Keratinocyte (primary cell): ENCODE data around the gene MTERF4. TPM values are rescaled to one million over a fixed set of nuclear protein-coding genes. Genes with fewer than 3 reads are reported as not detected.

Experiments used
- DNase-seq: peaks from one replicate; pipeline ENCODE4 v3.0.0-alpha.2; 2011; ENCODE audit warnings: low read depth, missing footprints, low spot score
- FAIRE-seq: peaks from 2 replicates; lab custom pipeline; 2011; peaks lifted over from hg19 to GRCh38; lab: Jason Lieb, UNC
- H2AFZ ChIP-seq: 2 replicates; pipeline ENCODE4 v1.6.0; 2012; ENCODE audit warnings: low read length, control low read depth, inconsistent platforms; ENCODE audit not compliant: control insufficient read depth
- H3K27ac ChIP-seq: 2 replicates; pipeline ENCODE4 v1.5.1; 2011; ENCODE audit warnings: low read length; ENCODE audit not compliant: control insufficient read depth, insufficient read depth
- H3K27me3 ChIP-seq: 3 replicates; pipeline ENCODE4 v1.6.0; 2011; ENCODE audit warnings: low read length; ENCODE audit not compliant: control insufficient read depth, insufficient read depth; ENCODE audit errors: extremely low read depth
- H3K36me3 ChIP-seq, 2 experiments: 2 replicates in 1 of 2; 3 replicates in 1 of 2; pipeline ENCODE4 v1.5.1; 2011; ENCODE audit warnings: low read length in 2 of 2, mild to moderate bottlenecking in 1 of 2; ENCODE audit not compliant: control insufficient read depth in 2 of 2, insufficient read depth in 2 of 2; ENCODE audit errors: extremely low read depth in 1 of 2
- H3K4me1 ChIP-seq: 3 replicates; pipeline ENCODE4 v1.5.1; 2011; ENCODE audit warnings: low read length; ENCODE audit not compliant: control insufficient read depth, insufficient read depth; ENCODE audit errors: extremely low read depth
- H3K4me2 ChIP-seq: 3 replicates; pipeline ENCODE4 v1.6.0; 2011; ENCODE audit warnings: low read depth, low read length; ENCODE audit not compliant: control insufficient read depth, insufficient read depth; ENCODE audit errors: extremely low read depth
- H3K4me3 ChIP-seq, 3 experiments: fragments of 200-600 bp in 1 of 3; sonication (generic) in 1 of 3; 2 replicates in 2 of 3; 3 replicates in 1 of 3; pipeline ENCODE4 v1.5.1; 2011 to 2016; ENCODE audit warnings: low read length in 3 of 3, mild to moderate bottlenecking in 3 of 3, control low read depth in 2 of 3, inconsistent platforms in 1 of 3, low read depth in 1 of 3, mixed read lengths in 1 of 3, mixed run types in 1 of 3, moderate library complexity in 1 of 3; ENCODE audit not compliant: control insufficient read depth in 2 of 3, insufficient read depth in 2 of 3; ENCODE audit errors: extremely low read depth in 1 of 3
- H3K79me2 ChIP-seq: 2 replicates; pipeline ENCODE4 v1.6.0; 2012; ENCODE audit warnings: low read length; ENCODE audit not compliant: control insufficient read depth, insufficient read depth
- H3K9ac ChIP-seq: 3 replicates; pipeline ENCODE4 v1.6.0; 2011; ENCODE audit warnings: low read length; ENCODE audit not compliant: control insufficient read depth, insufficient read depth; ENCODE audit errors: extremely low read depth
- H3K9me1 ChIP-seq: 3 replicates; pipeline ENCODE4 v1.6.0; 2011; ENCODE audit warnings: low read length; ENCODE audit not compliant: control insufficient read depth, insufficient read depth; ENCODE audit errors: extremely low read depth
- H3K9me3 ChIP-seq: 2 replicates; pipeline ENCODE4 v1.5.1; 2012; ENCODE audit warnings: low read depth, low read length; ENCODE audit not compliant: control insufficient read depth
- H4K20me1 ChIP-seq: 3 replicates; pipeline ENCODE4 v1.6.0; 2011; ENCODE audit warnings: low read length; ENCODE audit not compliant: control insufficient read depth, insufficient read depth; ENCODE audit errors: extremely low read depth
- EZH2 ChIP-seq: IDR thresholded peaks from one replicate; pipeline ENCODE4 v1.6.1; 2012; ENCODE audit warnings: inconsistent platforms, mild to moderate bottlenecking, low read length, moderate library complexity
- dilution Hi-C: fragments of 300-500 bp; cut with MboI; formaldehyde crosslinking; loops from one replicate; pipeline ENCODE4 v1.7.0; 2020; ENCODE audit warnings: low sequenced_read_pairs; ENCODE audit not compliant: extremely low pct_ligation_motif_present
- polyA plus RNA-seq, 5 experiments: library from polyadenylated mRNA; depleted of rRNA in 3 of 5; stranded (reverse) in 3 of 5; stranded (forward) in 1 of 5; unstranded in 1 of 5; fragments of >200 nt; gene quantifications; 1 replicate in 1 of 5; 2 replicates in 3 of 5; 3 replicates in 1 of 5; pipeline versions ENCODE4 v1.2.1 to v1.2.3, GENCODE V29; 2011 to 2012; ENCODE audit warnings: missing spikeins in 2 of 5, low read depth in 1 of 5, low replicate concordance in 1 of 5
- TF ChIP-seq, protein P1 (sequence below), 3 experiments: IDR thresholded peaks in 1 of 3; conservative IDR thresholded peaks in 1 of 3; optimal IDR thresholded peaks in 1 of 3; 2 replicates in 2 of 3; 3 replicates in 1 of 3; pipeline versions ENCODE3 to v1.5.1; 2011; ENCODE audit warnings: low read length in 3 of 3, mild to moderate bottlenecking in 3 of 3, moderate library complexity in 2 of 3, control low read depth in 1 of 3, inconsistent platforms in 1 of 3; ENCODE audit not compliant: insufficient read depth in 2 of 3; ENCODE audit errors: extremely low read depth in 1 of 3

Gene MTERF4
- polyA plus RNA-seq, 1 donor (not counting 4 experiments of a cell fraction or from before 2014, with no cell fraction given), result 28.5 TPM

- TF ChIP-seq EZH2, result no peak
- TF ChIP-seq, protein P1, sequence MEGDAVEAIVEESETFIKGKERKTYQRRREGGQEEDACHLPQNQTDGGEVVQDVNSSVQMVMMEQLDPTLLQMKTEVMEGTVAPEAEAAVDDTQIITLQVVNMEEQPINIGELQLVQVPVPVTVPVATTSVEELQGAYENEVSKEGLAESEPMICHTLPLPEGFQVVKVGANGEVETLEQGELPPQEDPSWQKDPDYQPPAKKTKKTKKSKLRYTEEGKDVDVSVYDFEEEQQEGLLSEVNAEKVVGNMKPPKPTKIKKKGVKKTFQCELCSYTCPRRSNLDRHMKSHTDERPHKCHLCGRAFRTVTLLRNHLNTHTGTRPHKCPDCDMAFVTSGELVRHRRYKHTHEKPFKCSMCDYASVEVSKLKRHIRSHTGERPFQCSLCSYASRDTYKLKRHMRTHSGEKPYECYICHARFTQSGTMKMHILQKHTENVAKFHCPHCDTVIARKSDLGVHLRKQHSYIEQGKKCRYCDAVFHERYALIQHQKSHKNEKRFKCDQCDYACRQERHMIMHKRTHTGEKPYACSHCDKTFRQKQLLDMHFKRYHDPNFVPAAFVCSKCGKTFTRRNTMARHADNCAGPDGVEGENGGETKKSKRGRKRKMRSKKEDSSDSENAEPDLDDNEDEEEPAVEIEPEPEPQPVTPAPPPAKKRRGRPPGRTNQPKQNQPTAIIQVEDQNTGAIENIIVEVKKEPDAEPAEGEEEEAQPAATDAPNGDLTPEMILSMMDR (optimal IDR thresholded peaks at IDR 0.05 in 1 of 3, IDR thresholded peaks at IDR 0.05 in 1 of 3, conservative IDR thresholded peaks at IDR 0.05 in 1 of 3; ENCODE audit: extremely low read depth in 1 of 3, insufficient read depth in 2 of 3, low read length in 3 of 3), result no peak
- Histone ChIP-seq H3K36me3 (peaks cover 7 to 12% of the 10 kb centered on the region in 2 experiments), H4K20me1 (no peaks in the 10 kb centered on the region), H3K27ac (no peak overlapping the region), H3K9me1 (no peaks in the 10 kb centered on the region), H3K4me1 (no peaks in the 10 kb centered on the region), H2AFZ (no peak overlapping the region), H3K4me3 (no peak overlapping the region), H3K9me3 (no peaks in the 10 kb centered on the region), H3K9ac (no peak overlapping the region), H3K4me2 (no peak overlapping the region), H3K79me2 (no peaks in the 10 kb centered on the region), H3K27me3 (no peaks in the 10 kb centered on the region)
- FAIRE-seq (no peak), DNase-seq (no peak)
- dilution Hi-C loops, result no loop called here
These were observed 19.0 kb downstream of the MTERF4 start for GRCh38 chr2:241083091-241083415.

GRCh38 chr2:241082341-241083090 is 19.6 kb downstream of the MTERF4 start:
- Histone ChIP-seq H4K20me1 (no peaks in the 10 kb centered on the region), H2AFZ (no peak overlapping the region), H3K27ac (no peak overlapping the region), H3K79me2 (no peaks in the 10 kb centered on the region), H3K9me3 (no peaks in the 10 kb centered on the region), H3K4me3 (no peak overlapping the region), H3K36me3 (peaks cover 7 to 9% of the 10 kb centered on the region in 2 experiments), H3K9ac (no peak overlapping the region), H3K4me1 (no peaks in the 10 kb centered on the region), H3K9me1 (no peaks in the 10 kb centered on the region), H3K4me2 (no peak overlapping the region), H3K27me3 (no peaks in the 10 kb centered on the region)
- dilution Hi-C loops, result no loop called here
- DNase-seq (no peak), FAIRE-seq (no peak)
- no peak for TF ChIP-seq EZH2
- TF ChIP-seq, protein P1 (optimal IDR thresholded peaks at IDR 0.05 in 1 of 3, IDR thresholded peaks at IDR 0.05 in 1 of 3, conservative IDR thresholded peaks at IDR 0.05 in 1 of 3; ENCODE audit: extremely low read depth in 1 of 3, insufficient read depth in 2 of 3, low read length in 3 of 3), result no peak
